Activated naive CD8-positive, alpha-beta T cell treated with anti-CD3 and anti-CD28 coated beads for 36 hours (primary cell): Measurements from ENCODE around the gene ANOS1. TPM values are rescaled to one million over a fixed set of nuclear protein-coding genes. Genes with fewer than 3 reads are reported as not detected.

ENCODE experiments used
- DNase-seq: peaks from one replicate; pipeline ENCODE4 v3.0.0; 2021
- H3K27ac Mint-ChIP-seq: one replicate; pipeline ENCODE4 v1.8.0; 2022; ENCODE audit warnings: mild to moderate bottlenecking, moderate library complexity, mixed read lengths
- H3K27me3 Mint-ChIP-seq: one replicate; pipeline ENCODE4 v1.8.0; 2022; ENCODE audit warnings: mild to moderate bottlenecking, mixed read lengths
- H3K36me3 Mint-ChIP-seq: one replicate; pipeline ENCODE4 v1.8.0; 2021; ENCODE audit warnings: mild to moderate bottlenecking, mixed read lengths
- H3K4me1 Mint-ChIP-seq: one replicate; pipeline ENCODE4 v1.8.0; 2021; ENCODE audit warnings: mixed read lengths
- H3K4me3 Mint-ChIP-seq: one replicate; pipeline ENCODE4 v1.8.0; 2022; ENCODE audit warnings: mild to moderate bottlenecking, moderate library complexity, mixed read lengths
- H3K9me3 Mint-ChIP-seq: one replicate; pipeline ENCODE4 v1.8.0; 2022; ENCODE audit warnings: mixed read lengths
- total RNA-seq, 2 experiments: library from RNA; stranded (reverse); gene quantifications; one replicate each; pipeline ENCODE4 v1.2.3, GENCODE V29; 2021

ANOS1 gene
- total RNA-seq, 2 experiments from 2014 or later = not detected

- no peak overlapping the region for H3K4me3 Mint-ChIP-seq
- H3K36me3 Mint-ChIP-seq = no peaks in the 10 kb centered on the region
- H3K27me3 Mint-ChIP-seq = peaks cover 8% of the 10 kb centered on the region
- no peak for DNase-seq
- no peaks in the 10 kb centered on the region for H3K9me3 Mint-ChIP-seq
- no peaks in the 10 kb centered on the region for H3K4me1 Mint-ChIP-seq
- no peak overlapping the region for H3K27ac Mint-ChIP-seq
Measured at GRCh38 chrX:8679550-8679949, 52.4 kb downstream of the ANOS1 start.

- Mint-ChIP-seq H3K4me3 (no peak overlapping the region), H3K27me3 (peaks cover 11% of the 10 kb centered on the region), H3K27ac (no peak overlapping the region), H3K4me1 (no peaks in the 10 kb centered on the region), H3K9me3 (no peaks in the 10 kb centered on the region), H3K36me3 (no peaks in the 10 kb centered on the region)
- DNase-seq = no peak
Measured at GRCh38 chrX:8675006-8675630, 56.8 kb downstream of the ANOS1 start.

GRCh38 chrX:8673201-8673600 is 58.7 kb downstream of the ANOS1 start:
- Mint-ChIP-seq H3K4me1 (no peaks in the 10 kb centered on the region), H3K27me3 (peaks cover 3% of the 10 kb centered on the region), H3K4me3 (no peak overlapping the region), H3K36me3 (no peaks in the 10 kb centered on the region), H3K9me3 (no peaks in the 10 kb centered on the region), H3K27ac (no peak overlapping the region)
- no peak for DNase-seq

- Mint-ChIP-seq H3K27ac (no peak overlapping the region), H3K27me3 (peaks cover 3% of the 10 kb centered on the region), H3K4me1 (no peaks in the 10 kb centered on the region), H3K4me3 (no peak overlapping the region), H3K9me3 (no peaks in the 10 kb centered on the region), H3K36me3 (no peaks in the 10 kb centered on the region)
- DNase-seq = no peak
Measured at GRCh38 chrX:8672176-8672575, 59.8 kb downstream of the ANOS1 start.

- Mint-ChIP-seq H3K4me3 (no peak overlapping the region), H3K27ac (no peak overlapping the region), H3K36me3 (no peaks in the 10 kb centered on the region), H3K27me3 (peaks cover 3% of the 10 kb centered on the region), H3K9me3 (no peaks in the 10 kb centered on the region), H3K4me1 (no peaks in the 10 kb centered on the region)
- DNase-seq = no peak
Measured at GRCh38 chrX:8668813-8669212, 63.1 kb downstream of the ANOS1 start.

- Mint-ChIP-seq H3K27me3 (no peaks in the 10 kb centered on the region), H3K9me3 (no peaks in the 10 kb centered on the region), H3K4me1 (no peaks in the 10 kb centered on the region), H3K4me3 (no peak overlapping the region), H3K36me3 (no peaks in the 10 kb centered on the region), H3K27ac (no peak overlapping the region)
- no peak for DNase-seq
Measured at GRCh38 chrX:8663325-8663724, 68.6 kb downstream of the ANOS1 start.

- H3K9me3 Mint-ChIP-seq = no peaks in the 10 kb centered on the region
- no peaks in the 10 kb centered on the region for H3K4me1 Mint-ChIP-seq
- H3K27me3 Mint-ChIP-seq = no peaks in the 10 kb centered on the region
- no peak for DNase-seq
- H3K36me3 Mint-ChIP-seq = no peaks in the 10 kb centered on the region
- H3K27ac Mint-ChIP-seq = no peak overlapping the region
- no peak overlapping the region for H3K4me3 Mint-ChIP-seq
Measured at GRCh38 chrX:8657883-8658282, 74.1 kb downstream of the ANOS1 start.

GRCh38 chrX:8653956-8654355 is 78.0 kb downstream of the ANOS1 start:
- Mint-ChIP-seq H3K4me3 (no peak overlapping the region), H3K4me1 (no peaks in the 10 kb centered on the region), H3K36me3 (no peaks in the 10 kb centered on the region)

GRCh38 chrX:8649969-8650368 is 82.0 kb downstream of the ANOS1 start:
- no peak for DNase-seq
- Mint-ChIP-seq H3K27ac (no peak overlapping the region), H3K4me3 (no peak overlapping the region), H3K4me1 (no peaks in the 10 kb centered on the region), H3K27me3 (no peaks in the 10 kb centered on the region), H3K9me3 (no peaks in the 10 kb centered on the region), H3K36me3 (no peaks in the 10 kb centered on the region)

More at GRCh38 chrX:8653956-8654355, 78.0 kb downstream of the ANOS1 start:
- Mint-ChIP-seq H3K27ac (no peak overlapping the region), H3K27me3 (no peaks in the 10 kb centered on the region), H3K9me3 (no peaks in the 10 kb centered on the region)
- DNase-seq = no peak

GRCh38 chrX:8647176-8647575 is 84.8 kb downstream of the ANOS1 start:
- Mint-ChIP-seq H3K4me3 (no peak overlapping the region), H3K9me3 (no peaks in the 10 kb centered on the region), H3K4me1 (no peaks in the 10 kb centered on the region), H3K36me3 (no peaks in the 10 kb centered on the region), H3K27me3 (no peaks in the 10 kb centered on the region), H3K27ac (no peak overlapping the region)
- DNase-seq = no peak

- H3K36me3 Mint-ChIP-seq = no peaks in the 10 kb centered on the region
- no peaks in the 10 kb centered on the region for H3K9me3 Mint-ChIP-seq
- no peak overlapping the region for H3K27ac Mint-ChIP-seq
- no peak overlapping the region for H3K4me3 Mint-ChIP-seq
- DNase-seq = no peak
- no peaks in the 10 kb centered on the region for H3K27me3 Mint-ChIP-seq
- H3K4me1 Mint-ChIP-seq = no peaks in the 10 kb centered on the region
Measured at GRCh38 chrX:8639949-8640475, 91.9 kb downstream of the ANOS1 start.

- H3K4me1 Mint-ChIP-seq = no peaks in the 10 kb centered on the region
- no peaks in the 10 kb centered on the region for H3K36me3 Mint-ChIP-seq
- H3K27ac Mint-ChIP-seq = no peak overlapping the region
- no peak for DNase-seq
- no peaks in the 10 kb centered on the region for H3K27me3 Mint-ChIP-seq
- H3K4me3 Mint-ChIP-seq = no peak overlapping the region
- H3K9me3 Mint-ChIP-seq = no peaks in the 10 kb centered on the region
Measured at GRCh38 chrX:8636497-8636896, 95.4 kb downstream of the ANOS1 start.

- Mint-ChIP-seq H3K9me3 (no peaks in the 10 kb centered on the region), H3K4me3 (no peak overlapping the region), H3K4me1 (no peaks in the 10 kb centered on the region), H3K27ac (no peak overlapping the region), H3K36me3 (no peaks in the 10 kb centered on the region), H3K27me3 (no peaks in the 10 kb centered on the region)
- DNase-seq = no peak
Measured at GRCh38 chrX:8635812-8636211, 96.1 kb downstream of the ANOS1 start.

GRCh38 chrX:8632924-8633323 is 99.0 kb downstream of the ANOS1 start:
- Mint-ChIP-seq H3K4me1 (no peaks in the 10 kb centered on the region), H3K27me3 (no peaks in the 10 kb centered on the region), H3K36me3 (no peaks in the 10 kb centered on the region), H3K4me3 (no peak overlapping the region), H3K27ac (no peak overlapping the region), H3K9me3 (no peaks in the 10 kb centered on the region)
- no peak for DNase-seq

GRCh38 chrX:8629871-8630270 is 102.1 kb downstream of the ANOS1 start:
- no peak for DNase-seq
- H3K4me3 Mint-ChIP-seq = no peak overlapping the region
- H3K4me1 Mint-ChIP-seq = no peaks in the 10 kb centered on the region
- no peaks in the 10 kb centered on the region for H3K27me3 Mint-ChIP-seq
- H3K36me3 Mint-ChIP-seq = no peaks in the 10 kb centered on the region
- no peak overlapping the region for H3K27ac Mint-ChIP-seq
- no peaks in the 10 kb centered on the region for H3K9me3 Mint-ChIP-seq

- H3K4me1 Mint-ChIP-seq = no peaks in the 10 kb centered on the region
- H3K4me3 Mint-ChIP-seq = no peak overlapping the region
- H3K9me3 Mint-ChIP-seq = no peaks in the 10 kb centered on the region
- H3K36me3 Mint-ChIP-seq = no peaks in the 10 kb centered on the region
- H3K27me3 Mint-ChIP-seq = no peaks in the 10 kb centered on the region
- no peak for DNase-seq
- H3K27ac Mint-ChIP-seq = no peak overlapping the region
Measured at GRCh38 chrX:8627796-8628195, 104.1 kb downstream of the ANOS1 start.
